Brain microvascular endothelial cell (primary cell): ENCODE data around the gene MPDU1.

ENCODE experiments used
- DNase-seq: peaks from one replicate; pipeline ENCODE4 v3.0.0-alpha.2; 2020
- H3K27ac ChIP-seq: fragments of 250-450 bp; sonication (Bioruptor Pico); 2 replicates; pipeline ENCODE4 v1.5.1; 2020; ENCODE audit warnings: mild to moderate bottlenecking, moderate library complexity
- H3K27me3 ChIP-seq: fragments of 250-450 bp; sonication (Bioruptor Pico); replicated peaks from 2 replicates; pipeline ENCODE4 v1.5.1; 2020; ENCODE audit warnings: mild to moderate bottlenecking
- H3K36me3 ChIP-seq: fragments of 250-450 bp; sonication (Bioruptor Pico); replicated peaks from 2 replicates; pipeline ENCODE4 v1.5.1; 2020; ENCODE audit warnings: mild to moderate bottlenecking
- H3K4me3 ChIP-seq: 2 replicates; pipeline ENCODE4 v1.5.1; 2011; ENCODE audit warnings: low read depth, mild to moderate bottlenecking, control low read depth, low read length, moderate library complexity
- in situ Hi-C: cut with HindIII; loops from 2 replicates; pipeline ENCODE4 v1.10.0; 2017; ENCODE audit warnings: low sequenced_read_pairs, low pct_ligation_motif_present
- TF ChIP-seq, protein P1 (sequence below): IDR thresholded peaks from 2 replicates; pipeline ENCODE4 v1.5.1; 2011; ENCODE audit warnings: low read depth, mild to moderate bottlenecking, moderate library complexity, low read length, control low read depth, inconsistent platforms; ENCODE audit errors: missing control alignments

MPDU1 gene

DNA sequence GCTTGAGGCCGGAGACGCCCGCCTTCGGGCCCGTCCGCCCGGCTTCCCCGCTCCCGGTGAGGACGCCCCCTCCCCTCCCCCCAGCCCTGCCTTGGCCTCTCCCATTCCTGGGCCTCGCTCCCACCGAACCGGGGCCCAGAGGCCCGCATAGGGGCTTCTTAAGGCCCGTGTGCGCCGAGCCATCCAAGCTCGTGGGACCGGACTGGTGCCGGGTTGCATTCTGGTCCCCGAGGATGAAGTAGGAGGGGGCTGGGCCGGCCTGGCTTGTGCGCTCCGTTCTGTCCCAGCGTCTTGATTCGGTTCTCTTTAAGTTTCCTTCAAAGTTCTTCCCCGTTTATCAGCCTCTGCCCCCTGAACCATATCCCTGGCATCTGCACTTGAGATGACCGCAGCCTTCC is 21.4 kb upstream of the MPDU1 start:
- in situ Hi-C loops = no loop called here

DNA sequence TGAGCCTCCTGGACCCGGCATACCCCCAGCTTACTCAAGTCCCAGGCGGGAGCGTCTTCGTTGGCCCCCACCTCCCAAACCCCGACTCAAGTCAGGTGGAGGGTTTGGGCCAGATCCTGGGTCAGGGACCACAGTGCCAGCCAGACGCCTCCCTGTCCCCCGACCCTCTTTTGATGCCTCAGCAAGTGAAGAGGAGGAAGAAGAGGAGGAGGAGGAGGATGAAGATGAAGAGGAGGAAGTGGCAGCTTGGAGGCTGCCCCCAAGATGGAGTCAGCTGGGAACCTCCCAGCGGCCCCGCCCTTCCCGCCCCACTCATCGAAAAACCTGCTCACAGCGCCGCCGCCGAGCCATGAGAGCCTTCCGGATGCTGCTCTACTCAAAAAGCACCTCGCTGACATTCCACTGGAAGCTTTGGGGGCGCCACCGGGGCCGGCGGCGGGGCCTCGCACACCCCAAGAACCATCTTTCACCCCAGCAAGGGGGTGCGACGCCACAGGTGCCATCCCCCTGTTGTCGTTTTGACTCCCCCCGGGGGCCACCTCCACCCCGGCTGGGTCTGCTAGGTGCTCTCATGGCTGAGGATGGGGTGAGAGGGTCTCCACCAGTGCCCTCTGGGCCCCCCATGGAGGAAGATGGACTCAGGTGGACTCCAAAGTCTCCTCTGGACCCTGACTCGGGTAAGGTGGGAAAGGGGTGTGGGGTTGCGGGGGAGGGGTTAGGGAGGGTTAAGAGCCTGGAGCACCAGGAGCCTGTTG is 20.4 kb upstream of the MPDU1 start:
- Histone ChIP-seq H3K27ac (no peak overlapping the region), H3K36me3 (peaks cover 33% of the 10 kb centered on the region), H3K27me3 (no peaks in the 10 kb centered on the region), H3K4me3 (peak overlapping the region; percentile 83)
- in situ Hi-C loops = no loop called here
- DNase-seq = no peak
- TF ChIP-seq, protein P1, sequence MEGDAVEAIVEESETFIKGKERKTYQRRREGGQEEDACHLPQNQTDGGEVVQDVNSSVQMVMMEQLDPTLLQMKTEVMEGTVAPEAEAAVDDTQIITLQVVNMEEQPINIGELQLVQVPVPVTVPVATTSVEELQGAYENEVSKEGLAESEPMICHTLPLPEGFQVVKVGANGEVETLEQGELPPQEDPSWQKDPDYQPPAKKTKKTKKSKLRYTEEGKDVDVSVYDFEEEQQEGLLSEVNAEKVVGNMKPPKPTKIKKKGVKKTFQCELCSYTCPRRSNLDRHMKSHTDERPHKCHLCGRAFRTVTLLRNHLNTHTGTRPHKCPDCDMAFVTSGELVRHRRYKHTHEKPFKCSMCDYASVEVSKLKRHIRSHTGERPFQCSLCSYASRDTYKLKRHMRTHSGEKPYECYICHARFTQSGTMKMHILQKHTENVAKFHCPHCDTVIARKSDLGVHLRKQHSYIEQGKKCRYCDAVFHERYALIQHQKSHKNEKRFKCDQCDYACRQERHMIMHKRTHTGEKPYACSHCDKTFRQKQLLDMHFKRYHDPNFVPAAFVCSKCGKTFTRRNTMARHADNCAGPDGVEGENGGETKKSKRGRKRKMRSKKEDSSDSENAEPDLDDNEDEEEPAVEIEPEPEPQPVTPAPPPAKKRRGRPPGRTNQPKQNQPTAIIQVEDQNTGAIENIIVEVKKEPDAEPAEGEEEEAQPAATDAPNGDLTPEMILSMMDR = no peak

More for the DNA sequence above, 21.4 kb upstream of the MPDU1 start:
- Histone ChIP-seq H3K27ac (peak overlapping the region; percentile 59), H3K4me3 (peak overlapping the region; percentile 83), H3K27me3 (no peaks in the 10 kb centered on the region), H3K36me3 (peaks cover 28% of the 10 kb centered on the region)
- TF ChIP-seq, protein P1 = no peak
- DNase-seq = no peak

DNA sequence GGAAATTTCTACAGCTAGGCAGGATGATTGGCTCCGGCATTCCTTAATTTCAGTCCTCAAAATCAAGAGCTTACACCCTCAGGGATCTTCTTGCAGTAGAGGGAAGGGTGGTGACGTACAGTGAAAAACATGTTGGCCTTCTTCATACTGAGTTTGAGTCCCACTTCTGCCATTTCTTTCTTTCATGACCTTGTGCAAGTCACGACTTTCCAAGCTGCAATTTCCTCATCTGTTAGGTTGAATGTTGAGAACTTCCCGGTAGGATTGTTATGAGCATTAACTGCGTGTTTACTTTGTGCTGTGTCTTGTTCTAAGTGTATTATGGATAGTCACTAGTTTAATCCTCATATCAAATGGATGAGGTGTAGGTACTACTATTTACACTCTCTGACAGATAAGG is 14.1 kb upstream of the MPDU1 start:
- TF ChIP-seq, protein P1 = no peak
- Histone ChIP-seq H3K36me3 (peaks cover 64% of the 10 kb centered on the region), H3K27me3 (no peaks in the 10 kb centered on the region), H3K4me3 (no peak overlapping the region), H3K27ac (no peak overlapping the region)
- DNase-seq = no peak
- in situ Hi-C loops = no loop called here

DNA sequence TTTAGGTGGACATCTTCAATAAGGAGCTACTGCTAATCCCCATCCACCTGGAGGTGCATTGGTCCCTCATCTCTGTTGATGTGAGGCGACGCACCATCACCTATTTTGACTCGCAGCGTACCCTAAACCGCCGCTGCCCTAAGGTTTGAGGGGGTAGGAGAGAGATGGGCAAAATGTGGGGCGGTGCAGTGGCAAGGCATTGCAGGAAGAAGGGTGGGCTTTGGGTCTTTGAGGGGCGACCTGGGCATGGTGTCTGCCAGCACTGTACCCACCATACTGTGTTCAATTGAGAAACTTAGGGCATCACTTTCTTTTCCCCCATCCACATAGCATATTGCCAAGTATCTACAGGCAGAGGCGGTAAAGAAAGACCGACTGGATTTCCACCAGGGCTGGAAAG is 13.3 kb upstream of the MPDU1 start:
- DNase-seq = no peak
- no peaks in the 10 kb centered on the region for H3K27me3 ChIP-seq
- in situ Hi-C loops = no loop called here
- TF ChIP-seq, protein P1 = no peak
- H3K27ac ChIP-seq = no peak overlapping the region
- no peak overlapping the region for H3K4me3 ChIP-seq
- peaks cover 66% of the 10 kb centered on the region for H3K36me3 ChIP-seq

DNA sequence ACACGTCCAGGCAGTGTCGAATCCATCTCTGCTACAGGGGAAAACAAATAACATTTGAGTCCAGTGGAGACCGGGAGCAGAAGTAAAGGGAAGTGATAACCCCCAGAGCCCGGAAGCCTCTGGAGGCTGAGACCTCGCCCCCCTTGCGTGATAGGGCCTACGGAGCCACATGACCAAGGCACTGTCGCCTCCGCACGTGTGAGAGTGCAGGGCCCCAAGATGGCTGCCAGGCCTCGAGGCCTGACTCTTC is 11.4 kb upstream of the MPDU1 start:
- TF ChIP-seq, protein P1 = no peak
- Histone ChIP-seq H3K4me3 (peak overlapping the region; percentile 63), H3K36me3 (peaks cover 70% of the 10 kb centered on the region), H3K27ac (peak overlapping the region; percentile 63), H3K27me3 (no peaks in the 10 kb centered on the region)
- in situ Hi-C loops = no loop called here
- DNase-seq = no peak
